Measurements from ENCODE around the gene ZNF439.
"Not testable (repeated sequence)": the region's sequence is repeated elsewhere in the genome, so short reads cannot be mapped to it uniquely, and the experiment has no call there.

The ZNF439 gene

GRCh38 chr19:11868188-11868587 lies 19.7 kb downstream of the ZNF439 start:
- no peak for DNase-seq (ENCODE audit: low read depth in 2 of 2)

- no peak for DNase-seq (ENCODE audit: low read depth in 2 of 2)
These were observed 24.1 kb downstream of the ZNF439 start for GRCh38 chr19:11872624-11873023.

GRCh38 chr19:11873762-11874161 lies 25.2 kb downstream of the ZNF439 start:
- no peak for DNase-seq (ENCODE audit: low read depth in 2 of 2)

- DNase-seq (ENCODE audit: low read depth in 2 of 2), result peak in 1 of 2 donors; percentile 11
These were observed 31.3 kb downstream of the ZNF439 start for GRCh38 chr19:11879687-11880266.

- DNase-seq (ENCODE audit: low read depth in 2 of 2), result no peak
These were observed 32.1 kb downstream of the ZNF439 start for GRCh38 chr19:11880598-11880997.

GRCh38 chr19:11881151-11881800 lies 32.8 kb downstream of the ZNF439 start:
- DNase-seq (ENCODE audit: low read depth in 2 of 2), result peak; percentile 27 to 29

GRCh38 chr19:11882606-11883005 lies 34.1 kb downstream of the ZNF439 start:
- DNase-seq (ENCODE audit: low read depth in 2 of 2), result no peak

- DNase-seq (ENCODE audit: low read depth in 2 of 2), result no peak
These were observed 38.7 kb downstream of the ZNF439 start for GRCh38 chr19:11887234-11887610.

- peak in 1 of 2 donors; percentile 49 for DNase-seq (ENCODE audit: low read depth in 2 of 2)
These were observed 39.3 kb downstream of the ZNF439 start, which contains the start of gene ZNF69 for GRCh38 chr19:11887611-11888531. Gene ZNF69, plus strand, starts transcription at chr19:11887782. Its CDS starts 142 bp downstream, at chr19:11887924.

- DNase-seq (ENCODE audit: low read depth in 2 of 2), result not testable (repeated sequence)
These were observed 41.4 kb downstream of the ZNF439 start for GRCh38 chr19:11889901-11890300.

GRCh38 chr19:11890634-11891033 lies 42.1 kb downstream of the ZNF439 start:
- no peak for DNase-seq (ENCODE audit: low read depth in 2 of 2)

GRCh38 chr19:11894851-11895250 lies 46.3 kb downstream of the ZNF439 start:
- DNase-seq (ENCODE audit: low read depth in 2 of 2), result no peak

GRCh38 chr19:11902228-11902627 lies 53.7 kb downstream of the ZNF439 start:
- no peak for DNase-seq (ENCODE audit: low read depth in 2 of 2)

GRCh38 chr19:11905928-11906327 lies 57.4 kb downstream of the ZNF439 start:
- no peak for DNase-seq (ENCODE audit: low read depth in 2 of 2)

GRCh38 chr19:11911937-11912336 lies 63.4 kb downstream of the ZNF439 start:
- not testable (repeated sequence) for DNase-seq (ENCODE audit: low read depth in 2 of 2)

GRCh38 chr19:11914417-11915051 lies 66.0 kb downstream of the ZNF439 start:
- DNase-seq (ENCODE audit: low read depth in 2 of 2), result not testable (repeated sequence)
